ENCODE data around the gene MYH4. TPM values are rescaled to one million over a fixed set of nuclear protein-coding genes. Genes with fewer than 3 reads are reported as not detected.
A peak's percentile ranks its signal among the peaks of the same experiment; 100 is the strongest.

MYH4 gene
- total RNA-seq, 1 donor from 2014 or later: not detected

- Mint-ChIP-seq H3K9me3 (ENCODE audit: unreplicated experiment) (no peaks in the 10 kb centered on the region), H3K36me3 (ENCODE audit: low read depth, unreplicated experiment) (no peaks in the 10 kb centered on the region), H3K4me1 (ENCODE audit: low read depth, unreplicated experiment) (peaks cover 16% of the 10 kb centered on the region), H3K27ac (ENCODE audit: unreplicated experiment) (no peak overlapping the region), H3K27me3 (ENCODE audit: low read depth, unreplicated experiment) (no peaks in the 10 kb centered on the region), H3K4me3 (ENCODE audit: unreplicated experiment) (no peak overlapping the region)
- Histone ChIP-seq H3K27me3 (ENCODE audit: insufficient read depth, low read length) (no peaks in the 10 kb centered on the region), H2AFZ (ENCODE audit: low read depth, low read length) (no peak overlapping the region), H3K4me2 (ENCODE audit: low read length) (no peak overlapping the region), H3K27ac (ENCODE audit: low read depth, low read length) (no peak overlapping the region), H3K79me2 (ENCODE audit: insufficient read depth, low read length) (no peaks in the 10 kb centered on the region), H3K9ac (ENCODE audit: low read length) (no peak overlapping the region), H3K4me1 (ENCODE audit: insufficient read depth, low read length) (no peaks in the 10 kb centered on the region), H3K4me3 (ENCODE audit: insufficient read depth, low read depth, low read length) (no peak overlapping the region), H3K36me3 (ENCODE audit: insufficient read depth, low read length) (no peaks in the 10 kb centered on the region), H4K20me1 (ENCODE audit: insufficient read depth, low read length) (no peaks in the 10 kb centered on the region), H3K9me3 (ENCODE audit: insufficient read depth, low read depth, low read length) (no peaks in the 10 kb centered on the region)
- DNase-seq (ENCODE audit: low read depth) (no peak), FAIRE-seq (no peak)
- TF ChIP-seq, protein P1, sequence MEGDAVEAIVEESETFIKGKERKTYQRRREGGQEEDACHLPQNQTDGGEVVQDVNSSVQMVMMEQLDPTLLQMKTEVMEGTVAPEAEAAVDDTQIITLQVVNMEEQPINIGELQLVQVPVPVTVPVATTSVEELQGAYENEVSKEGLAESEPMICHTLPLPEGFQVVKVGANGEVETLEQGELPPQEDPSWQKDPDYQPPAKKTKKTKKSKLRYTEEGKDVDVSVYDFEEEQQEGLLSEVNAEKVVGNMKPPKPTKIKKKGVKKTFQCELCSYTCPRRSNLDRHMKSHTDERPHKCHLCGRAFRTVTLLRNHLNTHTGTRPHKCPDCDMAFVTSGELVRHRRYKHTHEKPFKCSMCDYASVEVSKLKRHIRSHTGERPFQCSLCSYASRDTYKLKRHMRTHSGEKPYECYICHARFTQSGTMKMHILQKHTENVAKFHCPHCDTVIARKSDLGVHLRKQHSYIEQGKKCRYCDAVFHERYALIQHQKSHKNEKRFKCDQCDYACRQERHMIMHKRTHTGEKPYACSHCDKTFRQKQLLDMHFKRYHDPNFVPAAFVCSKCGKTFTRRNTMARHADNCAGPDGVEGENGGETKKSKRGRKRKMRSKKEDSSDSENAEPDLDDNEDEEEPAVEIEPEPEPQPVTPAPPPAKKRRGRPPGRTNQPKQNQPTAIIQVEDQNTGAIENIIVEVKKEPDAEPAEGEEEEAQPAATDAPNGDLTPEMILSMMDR (IDR thresholded peaks at IDR 0.05; ENCODE audit: insufficient read depth, low read depth, low read length): no peak
- no peak for TF ChIP-seq EZH2 (IDR thresholded peaks at IDR 0.05; ENCODE audit: insufficient read depth, low read length)
Observed at GRCh38 chr17:10516065-10516464, 46.7 kb upstream of the MYH4 start.

DNA sequence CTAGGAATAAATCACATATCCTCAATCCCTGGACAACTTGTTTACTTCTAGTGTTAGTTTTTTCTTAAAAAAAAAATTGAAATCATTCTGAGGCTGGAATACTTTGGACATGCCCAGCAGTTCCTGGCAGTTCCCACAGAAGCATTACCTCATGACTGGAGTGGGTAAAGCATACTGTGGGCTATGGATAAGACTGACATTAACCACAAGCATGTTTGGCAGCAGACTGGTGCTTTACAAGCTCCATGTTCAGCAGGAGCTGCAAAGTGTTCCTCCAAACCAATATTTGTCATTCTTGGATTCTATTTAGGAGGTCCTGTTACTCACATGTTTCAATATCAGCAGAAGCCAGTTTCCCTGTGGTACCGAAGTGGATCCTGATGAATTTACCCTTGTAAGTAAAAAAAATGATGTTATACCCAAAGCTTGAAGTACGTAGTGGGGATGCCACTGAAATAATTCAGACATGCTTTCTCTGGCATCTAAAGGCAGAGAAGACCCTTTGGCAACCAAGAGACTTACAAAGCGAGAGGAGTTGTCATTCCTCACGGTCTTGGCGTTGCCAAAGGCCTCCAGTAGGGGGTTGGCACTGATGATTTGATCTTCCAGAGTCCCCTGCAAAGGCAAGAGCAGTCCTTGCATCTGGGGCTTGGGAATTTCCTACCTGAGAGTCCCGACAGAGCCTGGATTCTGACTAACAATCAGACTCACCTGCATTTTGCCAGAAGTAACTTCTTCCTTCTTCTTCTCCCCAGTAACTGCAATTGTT is 44.1 kb upstream of the MYH4 start:
- Histone ChIP-seq H3K9me3 (ENCODE audit: insufficient read depth, low read depth, low read length) (no peaks in the 10 kb centered on the region), H4K20me1 (ENCODE audit: insufficient read depth, low read length) (no peaks in the 10 kb centered on the region), H3K4me1 (ENCODE audit: insufficient read depth, low read length) (no peaks in the 10 kb centered on the region), H2AFZ (ENCODE audit: low read depth, low read length) (no peak overlapping the region), H3K4me3 (ENCODE audit: insufficient read depth, low read depth, low read length) (no peak overlapping the region), H3K9ac (ENCODE audit: low read length) (no peak overlapping the region), H3K79me2 (ENCODE audit: insufficient read depth, low read length) (no peaks in the 10 kb centered on the region), H3K27me3 (ENCODE audit: insufficient read depth, low read length) (no peaks in the 10 kb centered on the region), H3K36me3 (ENCODE audit: insufficient read depth, low read length) (no peaks in the 10 kb centered on the region), H3K4me2 (ENCODE audit: low read length) (no peak overlapping the region), H3K27ac (ENCODE audit: low read depth, low read length) (no peak overlapping the region)
- Mint-ChIP-seq H3K9me3 (ENCODE audit: unreplicated experiment) (no peaks in the 10 kb centered on the region), H3K4me1 (ENCODE audit: low read depth, unreplicated experiment) (peaks cover 16% of the 10 kb centered on the region), H3K27ac (ENCODE audit: unreplicated experiment) (no peak overlapping the region), H3K4me3 (ENCODE audit: unreplicated experiment) (no peak overlapping the region), H3K36me3 (ENCODE audit: low read depth, unreplicated experiment) (no peaks in the 10 kb centered on the region), H3K27me3 (ENCODE audit: low read depth, unreplicated experiment) (no peaks in the 10 kb centered on the region)
- FAIRE-seq (no peak), DNase-seq (ENCODE audit: low read depth) (peak; percentile 0)
- TF ChIP-seq EZH2 (IDR thresholded peaks at IDR 0.05; ENCODE audit: insufficient read depth, low read length): no peak
- TF ChIP-seq, protein P1 (IDR thresholded peaks at IDR 0.05; ENCODE audit: insufficient read depth, low read depth, low read length): no peak

- Histone ChIP-seq H3K4me1 (ENCODE audit: insufficient read depth, low read length) (no peaks in the 10 kb centered on the region), H4K20me1 (ENCODE audit: insufficient read depth, low read length) (no peaks in the 10 kb centered on the region), H3K79me2 (ENCODE audit: insufficient read depth, low read length) (no peaks in the 10 kb centered on the region), H3K36me3 (ENCODE audit: insufficient read depth, low read length) (no peaks in the 10 kb centered on the region), H3K4me3 (ENCODE audit: insufficient read depth, low read depth, low read length) (no peak overlapping the region), H2AFZ (ENCODE audit: low read depth, low read length) (no peak overlapping the region), H3K4me2 (ENCODE audit: low read length) (no peak overlapping the region), H3K27ac (ENCODE audit: low read depth, low read length) (no peak overlapping the region), H3K27me3 (ENCODE audit: insufficient read depth, low read length) (no peaks in the 10 kb centered on the region), H3K9ac (ENCODE audit: low read length) (no peak overlapping the region), H3K9me3 (ENCODE audit: insufficient read depth, low read depth, low read length) (no peaks in the 10 kb centered on the region)
- Mint-ChIP-seq H3K4me1 (ENCODE audit: low read depth, unreplicated experiment) (peaks cover 16% of the 10 kb centered on the region), H3K4me3 (ENCODE audit: unreplicated experiment) (no peak overlapping the region), H3K27ac (ENCODE audit: unreplicated experiment) (no peak overlapping the region), H3K9me3 (ENCODE audit: unreplicated experiment) (no peaks in the 10 kb centered on the region), H3K36me3 (ENCODE audit: low read depth, unreplicated experiment) (no peaks in the 10 kb centered on the region), H3K27me3 (ENCODE audit: low read depth, unreplicated experiment) (no peaks in the 10 kb centered on the region)
- FAIRE-seq (no peak), DNase-seq (ENCODE audit: low read depth) (no peak)
- TF ChIP-seq, protein P1 (IDR thresholded peaks at IDR 0.05; ENCODE audit: insufficient read depth, low read depth, low read length): no peak
- no peak for TF ChIP-seq EZH2 (IDR thresholded peaks at IDR 0.05; ENCODE audit: insufficient read depth, low read length)
Observed at GRCh38 chr17:10512856-10513255, 43.5 kb upstream of the MYH4 start.

All from astrocyte (in vitro differentiated cells and primary cell).